NCI-H2107 treated with DMSO at 0.1 percent for 48 hours (cell line): ENCODE data around the gene CDC23.
A peak's percentile ranks its signal among the peaks of the same experiment; 100 is the strongest.
"Not testable (repeated sequence)": the region's sequence is repeated elsewhere in the genome, so short reads cannot be mapped to it uniquely, and the experiment has no call there.

Source experiments
- DNase-seq: peaks from one replicate; lab custom pipeline; 2025; ENCODE audit not compliant: unreplicated experiment; lab: John Stamatoyannopoulos, UW

CDC23 gene

GRCh38 chr5:138213161-138214029, at the start of gene CDC23:
Gene CDC23, minus strand, starts transcription at chr5:138213323. Its CDS starts 11 bp downstream, at chr5:138213312.
- peak; percentile 92 for DNase-seq

- no peak for DNase-seq
These were observed 45.7 kb upstream of the CDC23 start for GRCh38 chr5:138258704-138259292.

GRCh38 chr5:138257583-138257982, 44.5 kb upstream of the CDC23 start:
- no peak for DNase-seq

- no peak for DNase-seq
These were observed 39.8 kb upstream of the CDC23 start for GRCh38 chr5:138252944-138253343.

- not testable (repeated sequence) for DNase-seq
These were observed 34.7 kb upstream of the CDC23 start for GRCh38 chr5:138247800-138248199.

- no peak for DNase-seq
These were observed 33.7 kb upstream of the CDC23 start for GRCh38 chr5:138246822-138247221.

GRCh38 chr5:138246334-138246733, 33.2 kb upstream of the CDC23 start:
- DNase-seq: no peak

- DNase-seq: no peak
These were observed 32.6 kb upstream of the CDC23 start for GRCh38 chr5:138245717-138246116.

GRCh38 chr5:138243794-138244193, 30.7 kb upstream of the CDC23 start:
- no peak for DNase-seq

- no peak for DNase-seq
These were observed 28.8 kb upstream of the CDC23 start for GRCh38 chr5:138241688-138242571.

GRCh38 chr5:138240650-138241385, 27.7 kb upstream of the CDC23 start:
- DNase-seq: no peak

GRCh38 chr5:138238034-138238433, 24.9 kb upstream of the CDC23 start:
- no peak for DNase-seq

GRCh38 chr5:138234651-138235050, 21.5 kb upstream of the CDC23 start:
- DNase-seq: no peak

- DNase-seq: no peak
These were observed 20.2 kb upstream of the CDC23 start for GRCh38 chr5:138233280-138233679.

- peak; percentile 23 for DNase-seq
These were observed 18.0 kb upstream of the CDC23 start for GRCh38 chr5:138230981-138231589.

GRCh38 chr5:138230261-138230660, 17.1 kb upstream of the CDC23 start:
- no peak for DNase-seq

- no peak for DNase-seq
These were observed 16.3 kb upstream of the CDC23 start for GRCh38 chr5:138229387-138229786.

- DNase-seq: no peak
These were observed 13.8 kb upstream of the CDC23 start for GRCh38 chr5:138226910-138227309.

- DNase-seq: no peak
These were observed 11.6 kb upstream of the CDC23 start for GRCh38 chr5:138224712-138225111.

GRCh38 chr5:138223532-138223931, 10.4 kb upstream of the CDC23 start:
- no peak for DNase-seq
